Endothelial cell (in vitro differentiated cells): ENCODE measurements around the gene ABCG1. TPM values are rescaled to one million over a fixed set of nuclear protein-coding genes. Genes with fewer than 3 reads are reported as not detected.

Experiments
- DNase-seq: peaks from one replicate; pipeline ENCODE4 v3.0.0; 2021; ENCODE audit warnings: low spot score
- H3K27ac Mint-ChIP-seq: one replicate; pipeline ENCODE4 v1.8.0; 2021; ENCODE audit warnings: mixed read lengths, inconsistent platforms; ENCODE audit not compliant: unreplicated experiment
- H3K27me3 Mint-ChIP-seq: one replicate; pipeline ENCODE4 v1.8.0; 2021; ENCODE audit warnings: mild to moderate bottlenecking, moderate library complexity, mixed read lengths, inconsistent platforms; ENCODE audit not compliant: unreplicated experiment
- H3K36me3 Mint-ChIP-seq: one replicate; pipeline ENCODE4 v1.8.0; 2021; ENCODE audit warnings: mild to moderate bottlenecking, low read depth, mixed read lengths, inconsistent platforms; ENCODE audit not compliant: unreplicated experiment
- H3K4me1 Mint-ChIP-seq: one replicate; pipeline ENCODE4 v1.8.0; 2021; ENCODE audit warnings: mild to moderate bottlenecking, mixed read lengths, inconsistent platforms; ENCODE audit not compliant: unreplicated experiment
- H3K4me3 Mint-ChIP-seq: one replicate; pipeline ENCODE4 v1.8.0; 2021; ENCODE audit warnings: mild to moderate bottlenecking, mixed read lengths, inconsistent platforms; ENCODE audit not compliant: unreplicated experiment
- H3K9me3 Mint-ChIP-seq: one replicate; pipeline ENCODE4 v1.8.0; 2021; ENCODE audit warnings: mixed read lengths, inconsistent platforms; ENCODE audit not compliant: unreplicated experiment
- CTCF ChIP-seq: fragments of 200-600 bp; sonication (generic); IDR thresholded peaks from one replicate; pipeline ENCODE4 v1.5.0; 2021; ENCODE audit warnings: antibody characterized with exemption; ENCODE audit not compliant: unreplicated experiment
- total RNA-seq: library from RNA; stranded (reverse); fragmentation: NEBNext Ultra II Directional; extraction: Animal tissue kit (Norgen Biotek cat#: 25700); gene quantifications from one replicate; pipeline ENCODE4 v1.2.1, GENCODE V29; 2021; ENCODE audit not compliant: unreplicated experiment

ABCG1 gene
- total RNA-seq, 1 donor from 2014 or later, result 48.9 TPM

- DNase-seq, result no peak
- peaks cover 7% of the 10 kb centered on the region for H3K36me3 Mint-ChIP-seq
- peaks cover 2% of the 10 kb centered on the region for H3K4me1 Mint-ChIP-seq
- no peak overlapping the region for H3K27ac Mint-ChIP-seq
- H3K4me3 Mint-ChIP-seq, result no peak overlapping the region
- peaks cover 2% of the 10 kb centered on the region for H3K27me3 Mint-ChIP-seq
- no peaks in the 10 kb centered on the region for H3K9me3 Mint-ChIP-seq
- no peak for TF ChIP-seq CTCF
Observed at GRCh38 chr21:42182713-42183371, 36.1 kb upstream of the ABCG1 start.

DNA sequence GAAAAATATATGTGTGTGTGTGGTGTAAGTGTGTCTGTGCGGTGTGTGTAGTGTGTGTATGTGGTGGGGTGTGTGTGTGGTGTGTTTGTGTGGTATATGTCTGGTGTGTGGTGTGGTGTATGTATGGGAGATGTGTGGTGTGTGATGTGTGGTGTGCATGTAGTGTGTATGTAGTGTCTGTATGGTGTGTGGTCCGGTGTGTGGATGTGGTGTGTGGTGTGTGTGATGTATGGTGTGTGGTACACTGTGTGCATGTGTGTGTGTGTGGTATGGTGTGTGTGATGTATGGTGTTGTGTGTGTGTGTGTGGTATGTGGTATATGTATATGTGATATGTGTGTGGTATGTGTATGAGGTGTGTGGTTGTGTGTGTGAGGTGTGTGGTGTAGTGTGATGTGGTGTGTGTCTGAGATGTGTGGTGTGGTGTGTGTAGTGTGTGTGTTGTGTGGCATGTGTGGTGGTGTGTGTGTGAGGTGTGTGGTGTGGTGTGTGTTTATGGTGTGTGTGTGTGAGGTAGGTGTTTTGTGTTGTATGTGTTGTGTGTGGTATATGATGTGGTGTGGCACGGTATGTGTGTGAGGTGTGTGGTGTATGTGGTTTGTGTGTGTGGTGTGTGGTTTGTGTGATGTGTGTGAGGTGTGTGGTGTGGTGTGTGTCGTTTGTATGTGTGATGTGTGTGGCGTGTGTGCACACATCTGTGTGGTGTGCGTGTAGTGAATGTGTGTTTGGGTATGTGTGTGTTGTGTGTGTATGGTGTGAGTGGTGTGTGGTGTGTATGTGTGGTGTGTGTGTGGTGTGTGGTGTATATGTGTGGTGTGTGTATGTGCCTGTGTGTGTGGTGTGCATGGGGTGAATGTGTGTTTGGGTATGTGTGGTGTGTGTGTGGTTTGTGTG, 35.3 kb upstream of the ABCG1 start:
- Mint-ChIP-seq H3K9me3 (no peaks in the 10 kb centered on the region), H3K27me3 (peaks cover 2% of the 10 kb centered on the region), H3K27ac (no peak overlapping the region), H3K4me3 (no peak overlapping the region), H3K4me1 (peaks cover 2% of the 10 kb centered on the region), H3K36me3 (peaks cover 7% of the 10 kb centered on the region)
- no peak for TF ChIP-seq CTCF
- DNase-seq, result no peak

GRCh38 chr21:42186591-42186990, 32.3 kb upstream of the ABCG1 start:
- Mint-ChIP-seq H3K4me1 (peaks cover 2% of the 10 kb centered on the region), H3K4me3 (no peak overlapping the region), H3K27ac (no peak overlapping the region), H3K36me3 (peaks cover 7% of the 10 kb centered on the region), H3K9me3 (no peaks in the 10 kb centered on the region), H3K27me3 (peaks cover 4% of the 10 kb centered on the region)
- TF ChIP-seq CTCF, result no peak
- DNase-seq, result no peak

DNA sequence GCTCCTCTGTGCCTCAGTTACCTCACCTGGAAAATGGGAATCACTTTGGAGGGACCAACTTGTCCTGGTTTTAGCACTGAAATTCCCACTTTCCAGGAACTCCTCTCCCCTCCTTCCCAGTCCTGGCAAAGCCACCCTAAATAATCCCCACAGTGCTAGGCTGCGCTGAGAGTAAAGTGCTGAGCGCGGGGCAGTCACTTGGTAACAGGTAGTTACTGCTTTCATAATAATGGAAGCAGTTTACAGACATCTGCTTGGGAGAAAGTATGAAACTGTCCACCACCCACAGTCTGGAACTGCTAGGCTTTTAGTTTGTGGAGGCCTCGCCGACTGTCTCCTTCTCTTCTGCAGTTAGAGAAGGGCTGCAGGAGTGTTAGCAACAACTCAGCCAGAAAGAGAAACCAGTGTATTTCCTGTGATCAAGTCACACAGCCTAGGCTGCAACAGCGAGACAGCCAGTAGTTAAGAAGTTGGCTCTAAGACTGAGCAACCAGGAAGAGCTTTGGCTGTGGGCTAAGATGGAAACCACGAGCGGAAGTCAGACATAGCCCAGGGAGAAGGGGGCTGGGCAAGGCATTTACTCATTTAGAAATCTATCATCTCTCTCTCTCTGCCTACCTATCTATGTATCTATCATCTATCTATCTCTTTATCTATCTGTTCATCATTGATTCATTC, 30.8 kb upstream of the ABCG1 start:
- TF ChIP-seq CTCF, result no peak
- H3K9me3 Mint-ChIP-seq, result no peaks in the 10 kb centered on the region
- H3K36me3 Mint-ChIP-seq, result peaks cover 7% of the 10 kb centered on the region
- no peak overlapping the region for H3K27ac Mint-ChIP-seq
- no peak overlapping the region for H3K4me3 Mint-ChIP-seq
- peaks cover 2% of the 10 kb centered on the region for H3K4me1 Mint-ChIP-seq
- DNase-seq, result no peak
- peaks cover 4% of the 10 kb centered on the region for H3K27me3 Mint-ChIP-seq
